HEK293 (cell line): ENCODE results near the gene TMEM145.

ENCODE experiments used
- YY1 ChIP-seq: fragments of 450-650 bp; formaldehyde crosslinking; IDR thresholded peaks from 2 replicates; pipeline ENCODE4 v1.5.1; 2018; ENCODE audit warnings: missing biosample characterization, missing genetic modification characterization
- ZNF510 ChIP-seq: fragments of 450-650 bp; formaldehyde crosslinking; IDR thresholded peaks from 2 replicates; pipeline ENCODE4 v1.5.1; 2018; ENCODE audit warnings: mild to moderate bottlenecking, missing genetic modification characterization, missing biosample characterization; ENCODE audit not compliant: insufficient replicate concordance
- ZNF596 ChIP-seq: fragments of 450-650 bp; IDR thresholded peaks from 2 replicates; pipeline ENCODE4 v1.5.0; 2018; ENCODE audit warnings: missing biosample characterization, mild to moderate bottlenecking, missing genetic modification characterization, moderate library complexity
- TF ChIP-seq, protein P1 (sequence below): fragments of 450-650 bp; formaldehyde crosslinking; IDR thresholded peaks from 2 replicates; pipeline ENCODE4 v1.5.1; 2016; ENCODE audit warnings: missing biosample characterization, missing genetic modification characterization
- TF ChIP-seq, protein P2 (sequence below): fragments of 450-650 bp; formaldehyde crosslinking; IDR thresholded peaks from 2 replicates; pipeline ENCODE4 v1.5.1; 2016; ENCODE audit warnings: missing biosample characterization, missing genetic modification characterization
- TF ChIP-seq, protein P3 (sequence below): fragments of 450-650 bp; formaldehyde crosslinking; IDR thresholded peaks from 2 replicates; pipeline ENCODE4 v1.5.1; 2016; ENCODE audit warnings: missing biosample characterization, missing genetic modification characterization
- TF ChIP-seq, protein P4 (sequence below): sonication (generic); formaldehyde crosslinking; IDR thresholded peaks from 2 replicates; pipeline ENCODE4 v1.8.1; 2022; ENCODE audit warnings: mild to moderate bottlenecking, moderate library complexity, missing genetic modification reagents
- TF ChIP-seq, protein P5 (sequence below): fragments of 450-650 bp; formaldehyde crosslinking; IDR thresholded peaks from 2 replicates; pipeline ENCODE4 v1.5.1; 2017; ENCODE audit warnings: missing biosample characterization, mild to moderate bottlenecking, missing genetic modification characterization, moderate library complexity

DNA sequence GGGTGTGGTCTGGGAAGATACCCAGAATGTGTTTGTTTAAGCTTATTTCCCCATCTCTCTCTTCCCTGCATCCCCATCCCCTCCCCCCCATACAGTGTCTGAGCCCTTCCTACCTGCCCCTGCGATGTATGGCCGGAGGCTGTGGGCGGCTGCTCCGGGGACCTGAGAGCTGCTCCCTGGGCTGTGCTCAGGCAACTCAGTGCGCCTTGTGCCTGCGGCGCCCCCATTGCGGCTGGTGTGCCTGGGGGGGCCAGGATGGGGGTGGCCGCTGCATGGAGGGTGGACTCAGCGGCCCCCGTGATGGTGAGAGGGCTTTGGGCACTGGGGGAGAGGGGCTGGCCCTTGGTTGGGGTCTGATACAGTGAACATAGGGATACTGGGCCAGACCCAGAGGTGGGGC, 55.3 kb downstream of the TMEM145 start:
- TF ChIP-seq YY1, result no peak
- no peak for TF ChIP-seq ZNF596 (tag by site-specific recombination)
- TF ChIP-seq, protein P1, sequence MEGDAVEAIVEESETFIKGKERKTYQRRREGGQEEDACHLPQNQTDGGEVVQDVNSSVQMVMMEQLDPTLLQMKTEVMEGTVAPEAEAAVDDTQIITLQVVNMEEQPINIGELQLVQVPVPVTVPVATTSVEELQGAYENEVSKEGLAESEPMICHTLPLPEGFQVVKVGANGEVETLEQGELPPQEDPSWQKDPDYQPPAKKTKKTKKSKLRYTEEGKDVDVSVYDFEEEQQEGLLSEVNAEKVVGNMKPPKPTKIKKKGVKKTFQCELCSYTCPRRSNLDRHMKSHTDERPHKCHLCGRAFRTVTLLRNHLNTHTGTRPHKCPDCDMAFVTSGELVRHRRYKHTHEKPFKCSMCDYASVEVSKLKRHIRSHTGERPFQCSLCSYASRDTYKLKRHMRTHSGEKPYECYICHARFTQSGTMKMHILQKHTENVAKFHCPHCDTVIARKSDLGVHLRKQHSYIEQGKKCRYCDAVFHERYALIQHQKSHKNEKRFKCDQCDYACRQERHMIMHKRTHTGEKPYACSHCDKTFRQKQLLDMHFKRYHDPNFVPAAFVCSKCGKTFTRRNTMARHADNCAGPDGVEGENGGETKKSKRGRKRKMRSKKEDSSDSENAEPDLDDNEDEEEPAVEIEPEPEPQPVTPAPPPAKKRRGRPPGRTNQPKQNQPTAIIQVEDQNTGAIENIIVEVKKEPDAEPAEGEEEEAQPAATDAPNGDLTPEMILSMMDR, result no peak
- TF ChIP-seq, protein P2, sequence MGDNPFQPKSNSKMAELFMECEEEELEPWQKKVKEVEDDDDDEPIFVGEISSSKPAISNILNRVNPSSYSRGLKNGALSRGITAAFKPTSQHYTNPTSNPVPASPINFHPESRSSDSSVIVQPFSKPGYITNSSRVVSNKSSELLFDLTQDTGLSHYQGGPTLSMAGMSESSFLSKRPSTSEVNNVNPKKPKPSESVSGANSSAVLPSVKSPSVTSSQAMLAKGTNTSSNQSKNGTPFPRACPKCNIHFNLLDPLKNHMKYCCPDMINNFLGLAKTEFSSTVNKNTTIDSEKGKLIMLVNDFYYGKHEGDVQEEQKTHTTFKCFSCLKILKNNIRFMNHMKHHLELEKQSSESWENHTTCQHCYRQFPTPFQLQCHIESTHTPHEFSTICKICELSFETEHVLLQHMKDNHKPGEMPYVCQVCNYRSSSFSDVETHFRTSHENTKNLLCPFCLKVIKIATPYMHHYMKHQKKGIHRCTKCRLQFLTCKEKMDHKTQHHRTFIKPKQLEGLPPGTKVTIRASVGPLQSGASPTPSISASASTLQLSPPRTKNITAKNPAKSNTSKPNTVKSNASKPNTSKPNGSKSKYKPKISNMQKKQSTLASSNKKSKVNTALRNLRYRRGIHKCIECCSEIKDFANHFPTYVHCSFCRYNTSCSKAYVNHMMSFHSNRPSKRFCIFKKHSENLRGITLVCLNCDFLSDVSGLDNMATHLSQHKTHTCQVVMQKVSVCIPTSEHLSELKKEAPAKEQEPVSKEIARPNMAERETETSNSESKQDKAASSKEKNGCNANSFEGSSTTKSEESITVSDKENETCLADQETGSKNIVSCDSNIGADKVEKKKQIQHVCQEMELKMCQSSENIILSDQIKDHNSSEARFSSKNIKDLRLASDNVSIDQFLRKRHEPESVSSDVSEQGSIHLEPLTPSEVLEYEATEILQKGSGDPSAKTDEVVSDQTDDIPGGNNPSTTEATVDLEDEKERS (tag by site-specific recombination), result no peak
- TF ChIP-seq, protein P3, sequence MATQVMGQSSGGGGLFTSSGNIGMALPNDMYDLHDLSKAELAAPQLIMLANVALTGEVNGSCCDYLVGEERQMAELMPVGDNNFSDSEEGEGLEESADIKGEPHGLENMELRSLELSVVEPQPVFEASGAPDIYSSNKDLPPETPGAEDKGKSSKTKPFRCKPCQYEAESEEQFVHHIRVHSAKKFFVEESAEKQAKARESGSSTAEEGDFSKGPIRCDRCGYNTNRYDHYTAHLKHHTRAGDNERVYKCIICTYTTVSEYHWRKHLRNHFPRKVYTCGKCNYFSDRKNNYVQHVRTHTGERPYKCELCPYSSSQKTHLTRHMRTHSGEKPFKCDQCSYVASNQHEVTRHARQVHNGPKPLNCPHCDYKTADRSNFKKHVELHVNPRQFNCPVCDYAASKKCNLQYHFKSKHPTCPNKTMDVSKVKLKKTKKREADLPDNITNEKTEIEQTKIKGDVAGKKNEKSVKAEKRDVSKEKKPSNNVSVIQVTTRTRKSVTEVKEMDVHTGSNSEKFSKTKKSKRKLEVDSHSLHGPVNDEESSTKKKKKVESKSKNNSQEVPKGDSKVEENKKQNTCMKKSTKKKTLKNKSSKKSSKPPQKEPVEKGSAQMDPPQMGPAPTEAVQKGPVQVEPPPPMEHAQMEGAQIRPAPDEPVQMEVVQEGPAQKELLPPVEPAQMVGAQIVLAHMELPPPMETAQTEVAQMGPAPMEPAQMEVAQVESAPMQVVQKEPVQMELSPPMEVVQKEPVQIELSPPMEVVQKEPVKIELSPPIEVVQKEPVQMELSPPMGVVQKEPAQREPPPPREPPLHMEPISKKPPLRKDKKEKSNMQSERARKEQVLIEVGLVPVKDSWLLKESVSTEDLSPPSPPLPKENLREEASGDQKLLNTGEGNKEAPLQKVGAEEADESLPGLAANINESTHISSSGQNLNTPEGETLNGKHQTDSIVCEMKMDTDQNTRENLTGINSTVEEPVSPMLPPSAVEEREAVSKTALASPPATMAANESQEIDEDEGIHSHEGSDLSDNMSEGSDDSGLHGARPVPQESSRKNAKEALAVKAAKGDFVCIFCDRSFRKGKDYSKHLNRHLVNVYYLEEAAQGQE (tag by site-specific recombination), result no peak
- TF ChIP-seq, protein P4, sequence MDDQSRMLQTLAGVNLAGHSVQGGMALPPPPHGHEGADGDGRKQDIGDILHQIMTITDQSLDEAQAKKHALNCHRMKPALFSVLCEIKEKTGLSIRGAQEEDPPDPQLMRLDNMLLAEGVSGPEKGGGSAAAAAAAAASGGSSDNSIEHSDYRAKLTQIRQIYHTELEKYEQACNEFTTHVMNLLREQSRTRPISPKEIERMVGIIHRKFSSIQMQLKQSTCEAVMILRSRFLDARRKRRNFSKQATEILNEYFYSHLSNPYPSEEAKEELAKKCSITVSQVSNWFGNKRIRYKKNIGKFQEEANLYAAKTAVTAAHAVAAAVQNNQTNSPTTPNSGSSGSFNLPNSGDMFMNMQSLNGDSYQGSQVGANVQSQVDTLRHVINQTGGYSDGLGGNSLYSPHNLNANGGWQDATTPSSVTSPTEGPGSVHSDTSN, result no peak
- no peak for TF ChIP-seq ZNF510 (tag by site-specific recombination)
- TF ChIP-seq, protein P5, sequence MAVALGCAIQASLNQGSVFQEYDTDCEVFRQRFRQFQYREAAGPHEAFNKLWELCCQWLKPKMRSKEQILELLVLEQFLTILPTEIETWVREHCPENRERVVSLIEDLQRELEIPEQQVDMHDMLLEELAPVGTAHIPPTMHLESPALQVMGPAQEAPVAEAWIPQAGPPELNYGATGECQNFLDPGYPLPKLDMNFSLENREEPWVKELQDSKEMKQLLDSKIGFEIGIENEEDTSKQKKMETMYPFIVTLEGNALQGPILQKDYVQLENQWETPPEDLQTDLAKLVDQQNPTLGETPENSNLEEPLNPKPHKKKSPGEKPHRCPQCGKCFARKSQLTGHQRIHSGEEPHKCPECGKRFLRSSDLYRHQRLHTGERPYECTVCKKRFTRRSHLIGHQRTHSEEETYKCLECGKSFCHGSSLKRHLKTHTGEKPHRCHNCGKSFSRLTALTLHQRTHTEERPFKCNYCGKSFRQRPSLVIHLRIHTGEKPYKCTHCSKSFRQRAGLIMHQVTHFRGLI (tag by site-specific recombination), result no peak
